Activated naive CD4-positive, alpha-beta T cell treated with anti-CD3 and anti-CD28 coated beads, Interleukin-2, amount 50 U/mL, for 72 hours (primary cell): Measurements from ENCODE around the gene SRGN. TPM values are rescaled to one million over a fixed set of nuclear protein-coding genes. Genes with fewer than 3 reads are reported as not detected.

Experiments
- ATAC-seq, 2 donors: fragments of 150-1000 bp; cut with Tn5 transposase; 2 replicates each; pipeline ENCODE4 v1.10.0; 2021; ENCODE audit warnings: mild to moderate bottlenecking in 2 of 2, moderate library complexity in 2 of 2
- DNase-seq, 2 donors: peaks; one replicate each; pipeline ENCODE4 v3.0.0; 2021 to 2022; ENCODE audit warnings: low spot score in 2 of 2
- H3K27ac Mint-ChIP-seq, 2 donors: one replicate each; pipeline ENCODE4 v1.8.0; 2022; ENCODE audit warnings: mild to moderate bottlenecking in 2 of 2, mixed read lengths in 2 of 2
- H3K36me3 Mint-ChIP-seq, 2 donors: one replicate each; pipeline ENCODE4 v1.8.0; 2022; ENCODE audit warnings: mixed read lengths in 2 of 2
- H3K9me3 Mint-ChIP-seq, 2 donors: one replicate each; pipeline ENCODE4 v1.8.0; 2022; ENCODE audit warnings: mixed read lengths in 2 of 2
- total RNA-seq, 2 donors: library from RNA; stranded (reverse); gene quantifications; one replicate each; pipeline ENCODE4 v1.2.3, GENCODE V29; 2022

SRGN gene
- total RNA-seq, 2 donors from 2014 or later: 150 to 490 TPM

- Mint-ChIP-seq H3K9me3 (no peaks in the 10 kb centered on the region), H3K27ac (peak overlapping the region; percentile 56 to 61)
- ATAC-seq: no peak
Measured at GRCh38 chr10:69100136-69100872, 12.4 kb downstream of the SRGN start.

GRCh38 chr10:69101451-69102095 lies 13.7 kb downstream of the SRGN start:
- peaks cover 31 to 32% of the 10 kb centered on the region in 2 donors for H3K36me3 Mint-ChIP-seq
- ATAC-seq (peak in 1 of 2 donors; percentile 90), DNase-seq (no peak)
- H3K9me3 Mint-ChIP-seq: no peaks in the 10 kb centered on the region
- peak overlapping the region; percentile 56 to 57 for H3K27ac Mint-ChIP-seq

More at GRCh38 chr10:69100136-69100872, 12.4 kb downstream of the SRGN start:
- peaks cover 31 to 33% of the 10 kb centered on the region in 2 donors for H3K36me3 Mint-ChIP-seq
- DNase-seq: no peak

- no peaks in the 10 kb centered on the region for H3K9me3 Mint-ChIP-seq
- DNase-seq (no peak), ATAC-seq (no peak)
- peaks cover 31 to 32% of the 10 kb centered on the region in 2 donors for H3K36me3 Mint-ChIP-seq
- peak overlapping the region; percentile 56 to 57 for H3K27ac Mint-ChIP-seq
Measured at GRCh38 chr10:69102440-69102839, 14.5 kb downstream of the SRGN start.

DNA sequence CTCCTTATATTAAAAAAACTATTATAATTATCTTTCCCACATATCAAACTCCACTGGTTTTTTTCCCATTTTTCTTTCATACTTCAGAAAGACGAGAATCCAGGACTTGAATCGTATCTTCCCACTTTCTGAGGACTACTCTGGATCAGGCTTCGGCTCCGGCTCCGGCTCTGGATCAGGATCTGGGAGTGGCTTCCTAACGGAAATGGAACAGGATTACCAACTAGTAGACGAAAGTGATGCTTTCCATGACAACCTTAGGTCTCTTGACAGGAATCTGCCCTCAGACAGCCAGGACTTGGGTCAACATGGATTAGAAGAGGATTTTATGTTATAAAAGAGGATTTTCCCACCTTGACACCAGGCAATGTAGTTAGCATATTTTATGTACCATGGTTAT lies 15.9 kb downstream of the SRGN start:
- H3K27ac Mint-ChIP-seq: no peak overlapping the region
- H3K36me3 Mint-ChIP-seq: peaks cover 22 to 23% of the 10 kb centered on the region in 2 donors
- ATAC-seq: no peak
- DNase-seq: no peak
- H3K9me3 Mint-ChIP-seq: no peaks in the 10 kb centered on the region

DNA sequence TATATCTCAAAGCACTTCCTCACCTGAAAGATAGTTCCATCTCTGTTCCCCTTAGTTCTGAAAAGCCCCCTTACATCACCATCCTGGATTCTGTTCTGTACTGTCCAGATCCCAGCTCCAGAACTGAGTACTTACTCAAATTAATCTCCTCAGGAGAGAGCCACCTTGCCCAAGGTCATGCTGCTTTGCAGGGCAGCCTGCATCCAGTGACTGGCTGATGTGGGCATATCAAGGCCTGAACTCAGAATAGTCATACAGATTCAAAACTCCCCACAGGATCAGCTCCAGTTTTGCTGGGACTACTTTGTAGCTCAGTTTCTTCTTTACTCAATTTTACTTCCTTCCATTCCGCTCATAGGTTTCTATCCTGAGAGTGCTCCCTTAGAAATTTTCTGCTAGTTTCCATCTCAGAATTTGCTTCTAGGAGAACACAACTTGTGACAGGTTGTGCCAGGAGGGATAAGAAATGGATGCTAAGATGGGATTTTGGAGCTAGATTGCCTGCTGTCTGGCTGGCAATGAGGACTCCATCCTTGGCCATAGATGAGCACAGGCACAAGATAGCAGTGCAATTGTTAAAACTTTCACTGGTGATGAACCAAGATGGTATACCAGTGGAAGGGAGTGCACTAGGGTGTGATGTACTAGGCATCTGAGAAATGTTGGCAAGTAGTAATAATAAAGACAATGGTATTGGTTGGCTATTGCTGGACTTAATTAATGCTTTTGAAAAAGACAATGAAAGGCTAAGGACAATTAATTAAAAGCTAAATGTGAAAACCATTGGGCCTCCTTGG lies 17.3 kb downstream of the SRGN start:
- Mint-ChIP-seq H3K27ac (peak overlapping the region in 1 of 2 donors; percentile 36), H3K36me3 (peaks cover 22 to 23% of the 10 kb centered on the region in 2 donors)
- no peak for DNase-seq

GRCh38 chr10:69107176-69107490 lies 19.2 kb downstream of the SRGN start:
- Mint-ChIP-seq H3K27ac (no peak overlapping the region), H3K36me3 (peaks cover 11 to 14% of the 10 kb centered on the region in 2 donors), H3K9me3 (no peaks in the 10 kb centered on the region)
- ATAC-seq: no peak
- DNase-seq: no peak

More for the DNA sequence above, 17.3 kb downstream of the SRGN start:
- no peak for ATAC-seq
- H3K9me3 Mint-ChIP-seq: no peaks in the 10 kb centered on the region

DNA sequence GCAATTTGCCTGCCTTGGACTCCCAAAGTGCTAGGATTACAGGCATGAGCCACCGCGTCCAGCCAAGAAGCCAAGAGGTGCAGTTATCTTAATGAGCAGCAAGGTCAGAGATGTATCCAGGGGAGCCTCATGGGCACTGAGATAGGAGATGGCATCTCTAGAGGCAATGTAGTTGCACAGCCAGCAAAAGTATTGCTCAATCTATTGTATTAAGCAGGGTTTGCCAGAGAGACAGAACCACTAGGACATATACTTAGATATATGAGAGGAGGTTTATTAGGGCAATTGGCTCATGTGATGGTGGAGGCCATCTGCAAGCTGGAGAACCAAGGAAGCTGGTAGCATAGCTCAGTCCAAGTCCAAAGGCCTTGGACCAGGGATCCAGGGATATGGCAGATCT lies 19.8 kb downstream of the SRGN start:
- ATAC-seq (peak in 1 of 2 donors; percentile 28), DNase-seq (no peak)
- Mint-ChIP-seq H3K9me3 (no peaks in the 10 kb centered on the region), H3K27ac (no peak overlapping the region), H3K36me3 (peaks cover 7 to 8% of the 10 kb centered on the region in 2 donors)

DNA sequence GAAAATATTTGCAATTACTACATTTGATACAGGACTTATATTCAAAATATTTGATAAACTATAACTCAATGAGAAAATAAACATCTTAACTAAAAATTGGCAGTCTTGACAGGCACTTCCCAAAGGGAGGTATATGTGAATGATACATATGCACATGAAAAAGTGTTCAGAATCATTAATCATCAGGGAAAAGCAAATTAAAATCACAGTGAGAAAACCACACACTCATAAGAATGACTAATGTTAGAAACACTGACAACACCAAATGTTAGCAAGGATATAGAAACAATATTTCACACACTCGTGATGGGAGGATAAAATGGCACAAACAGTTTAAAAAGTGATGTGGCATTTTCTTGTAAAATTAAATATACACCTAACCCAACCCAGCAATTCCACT lies 32.0 kb downstream of the SRGN start:
- H3K27ac Mint-ChIP-seq: no peak overlapping the region

GRCh38 chr10:69123306-69123746 lies 35.4 kb downstream of the SRGN start:
- ATAC-seq: peak; percentile 42 to 57
- DNase-seq: no peak
- peak overlapping the region; percentile 95 for H3K27ac Mint-ChIP-seq
- no peaks in the 10 kb centered on the region for H3K9me3 Mint-ChIP-seq
- peaks cover 0 to 7% of the 10 kb centered on the region in 2 donors for H3K36me3 Mint-ChIP-seq

More for the DNA sequence above, 32.0 kb downstream of the SRGN start:
- DNase-seq (no peak), ATAC-seq (no peak)
- Mint-ChIP-seq H3K36me3 (peaks cover 0 to 5% of the 10 kb centered on the region in 2 donors), H3K9me3 (no peaks in the 10 kb centered on the region)

- peaks cover 0 to 7% of the 10 kb centered on the region in 2 donors for H3K36me3 Mint-ChIP-seq
- H3K9me3 Mint-ChIP-seq: no peaks in the 10 kb centered on the region
- peak within 1 kb of the TSS; percentile 95 to 96 for H3K27ac Mint-ChIP-seq
- peak; percentile 88 to 94 for ATAC-seq
- DNase-seq: peak; percentile 99
Measured at GRCh38 chr10:69123747-69124562, 36.1 kb downstream of the SRGN start, which contains the start of gene VPS26A. Gene VPS26A, plus strand, starts transcription at chr10:69124178. Its CDS starts 100 bp downstream, at chr10:69124278.

DNA sequence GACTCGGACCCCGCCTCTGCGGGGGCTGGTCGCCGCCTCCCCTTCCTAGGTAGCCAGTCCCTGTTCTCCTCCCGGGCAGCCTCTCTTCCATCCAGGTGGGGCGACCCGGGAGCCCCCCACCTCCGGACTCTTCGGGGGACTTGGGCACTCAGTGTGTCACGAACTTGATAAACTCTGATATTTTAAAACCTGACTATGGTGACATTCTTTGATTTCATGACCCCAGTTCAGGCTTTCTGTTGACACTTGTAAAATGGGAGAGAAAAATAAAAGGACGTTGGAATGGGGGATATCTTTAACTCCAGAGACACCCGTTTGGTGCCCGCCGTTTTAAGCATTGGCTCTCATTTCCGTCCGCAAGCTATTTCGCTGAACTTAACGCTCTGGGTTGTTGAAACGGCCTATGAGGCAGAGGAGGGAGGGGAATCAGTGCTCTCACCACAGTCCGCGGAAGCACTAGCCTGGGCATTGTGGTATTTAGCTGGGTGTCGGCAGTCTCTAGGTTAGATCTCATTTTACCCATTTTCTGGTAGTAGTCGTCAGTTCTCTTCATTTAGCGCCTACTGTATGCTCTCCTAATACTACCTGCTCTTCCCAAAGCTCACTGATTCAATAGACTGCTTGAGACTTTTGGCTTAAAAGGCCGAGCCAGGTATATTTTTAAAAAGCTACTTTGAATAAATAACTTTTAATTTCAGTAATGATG lies 36.8 kb downstream of the SRGN start:
- ATAC-seq: peak in 1 of 2 donors; percentile 46
- peak overlapping the region; percentile 95 to 96 for H3K27ac Mint-ChIP-seq
- peak; percentile 45 to 73 for DNase-seq
- peaks cover 0 to 7% of the 10 kb centered on the region in 2 donors for H3K36me3 Mint-ChIP-seq
- H3K9me3 Mint-ChIP-seq: no peaks in the 10 kb centered on the region

GRCh38 chr10:69125554-69125953 lies 37.7 kb downstream of the SRGN start:
- ATAC-seq (no peak), DNase-seq (no peak)
- Mint-ChIP-seq H3K27ac (no peak overlapping the region), H3K9me3 (no peaks in the 10 kb centered on the region), H3K36me3 (peaks cover 0 to 7% of the 10 kb centered on the region in 2 donors)

DNA sequence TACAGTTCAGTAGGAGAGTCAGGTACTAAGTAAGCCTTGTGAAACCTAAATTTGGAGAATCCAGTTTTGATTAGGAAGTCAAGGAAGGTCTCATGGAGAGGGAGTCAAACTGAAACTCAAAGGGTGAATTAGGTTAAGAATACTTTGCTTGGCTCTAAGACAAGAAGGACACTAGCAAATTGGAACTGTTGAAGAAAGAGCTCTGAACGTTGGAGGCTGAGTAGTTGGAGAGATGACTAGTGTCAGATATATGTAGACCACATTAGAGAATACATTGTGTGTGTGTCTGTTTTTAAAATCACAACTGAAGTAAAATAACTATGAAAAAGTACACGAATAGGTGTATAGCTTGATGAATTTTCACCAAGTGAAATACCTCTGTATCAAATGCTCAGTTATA lies 42.3 kb downstream of the SRGN start:
- no peak for DNase-seq
- peak in 1 of 2 donors; percentile 9 for ATAC-seq
- Mint-ChIP-seq H3K27ac (no peak overlapping the region), H3K9me3 (no peaks in the 10 kb centered on the region), H3K36me3 (peaks cover 0 to 4% of the 10 kb centered on the region in 2 donors)

DNA sequence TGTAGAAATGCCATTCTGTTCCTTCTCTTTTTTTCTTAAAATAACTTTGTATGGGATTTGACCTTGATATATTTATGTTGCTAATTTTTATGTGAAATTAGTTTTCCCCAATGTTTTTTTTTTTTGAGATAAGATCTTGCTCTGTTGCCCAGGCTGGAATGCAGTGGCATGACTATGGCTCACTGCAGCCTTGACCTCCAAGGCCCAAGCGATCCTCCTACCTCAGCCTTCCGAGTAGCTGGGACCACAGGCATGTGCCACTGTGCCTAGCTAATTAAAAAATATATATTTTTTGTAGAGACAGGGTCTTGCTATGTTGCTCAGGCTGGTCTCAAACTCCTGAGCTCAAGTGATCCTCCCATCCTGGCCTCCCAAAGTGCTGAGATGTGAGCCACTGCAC lies 52.1 kb downstream of the SRGN start:
- DNase-seq (no peak), ATAC-seq (no peak)
- no peak overlapping the region for H3K27ac Mint-ChIP-seq
- H3K9me3 Mint-ChIP-seq: no peaks in the 10 kb centered on the region
- no peaks in the 10 kb centered on the region for H3K36me3 Mint-ChIP-seq

- Mint-ChIP-seq H3K27ac (peak overlapping the region in 1 of 2 donors; percentile 25), H3K36me3 (no peaks in the 10 kb centered on the region), H3K9me3 (no peaks in the 10 kb centered on the region)
- no peak for ATAC-seq
- DNase-seq: no peak
Measured at GRCh38 chr10:69141304-69141703, 53.4 kb downstream of the SRGN start.
